Endothelial cell of hepatic sinusoid (primary cell): ENCODE results near the gene UCP2.
"Not testable (repeated sequence)": the region's sequence is repeated elsewhere in the genome, so short reads cannot be mapped to it uniquely, and the experiment has no call there.

Source experiments
- in situ Hi-C: cut with HindIII; loops from 2 replicates; pipeline ENCODE4 v1.10.0; 2017; ENCODE audit warnings: low sequenced_read_pairs

UCP2 gene

DNA sequence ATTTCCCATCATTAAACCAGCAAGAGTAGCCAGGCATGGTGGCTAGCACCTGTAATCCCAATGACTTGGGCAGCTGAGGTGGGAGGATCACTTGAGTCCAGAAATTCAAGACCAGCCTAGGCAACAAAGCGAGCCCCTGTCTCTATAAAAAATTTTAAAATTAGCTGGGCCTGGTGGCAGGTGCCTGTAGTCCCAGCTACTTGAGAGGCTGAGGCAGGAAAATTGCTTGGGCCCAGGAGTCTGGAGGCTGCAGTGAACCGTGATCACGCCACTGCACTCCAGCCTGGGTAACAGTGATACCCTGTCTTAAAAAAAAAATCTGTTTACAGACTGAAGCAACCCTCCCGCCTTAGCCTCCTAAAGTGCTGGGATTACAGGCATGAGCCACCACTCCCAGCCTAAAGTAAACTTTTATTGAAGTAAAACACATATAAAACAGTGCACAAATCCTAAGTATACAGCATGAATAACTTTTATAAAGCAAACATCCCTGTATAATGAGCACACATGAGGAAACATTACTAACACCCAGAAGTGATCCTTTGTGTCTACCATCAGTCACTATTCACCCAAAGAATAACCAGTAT, 13.6 kb upstream of the UCP2 start:
- in situ Hi-C loops, result no loop called here

DNA sequence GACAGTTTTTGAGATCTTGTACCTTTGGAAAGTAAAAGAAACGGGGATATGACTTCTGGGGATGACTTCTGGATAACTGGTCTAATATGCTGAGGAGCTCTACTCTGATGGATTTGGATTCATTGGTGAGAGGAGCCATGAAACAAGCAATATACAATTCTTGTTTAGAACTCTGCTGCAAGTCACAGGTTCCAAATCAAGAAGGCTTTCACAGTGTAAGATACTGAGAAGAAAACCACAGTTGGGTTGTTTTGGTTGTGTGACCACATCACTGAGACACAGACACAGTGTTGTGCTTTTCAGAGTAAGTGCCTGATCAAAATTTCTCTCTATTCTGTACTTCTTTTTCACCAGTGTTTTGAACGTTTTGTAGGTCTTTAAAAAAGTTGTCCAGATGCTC, 13.1 kb upstream of the UCP2 start:
- in situ Hi-C loops, result no loop called here

DNA sequence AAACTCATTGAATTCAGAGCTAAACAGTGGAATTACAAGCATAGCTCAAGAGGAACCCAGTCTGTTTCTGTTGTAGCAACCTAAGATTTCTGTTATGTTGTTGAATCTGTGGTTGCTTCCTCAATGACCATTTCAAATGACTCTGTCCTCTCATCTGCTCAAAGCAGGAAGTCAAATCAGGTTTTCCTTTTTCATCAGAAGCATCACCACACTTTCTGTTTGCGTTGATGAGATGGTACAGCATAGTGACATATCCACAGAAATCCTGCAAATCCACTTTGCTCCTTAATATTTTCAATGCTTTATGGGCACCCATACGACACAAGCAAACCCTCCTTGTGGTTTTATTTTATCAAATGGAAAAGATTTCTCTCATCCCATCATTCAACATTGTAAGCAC, 12.6 kb upstream of the UCP2 start:
- in situ Hi-C loops, result no loop called here

DNA sequence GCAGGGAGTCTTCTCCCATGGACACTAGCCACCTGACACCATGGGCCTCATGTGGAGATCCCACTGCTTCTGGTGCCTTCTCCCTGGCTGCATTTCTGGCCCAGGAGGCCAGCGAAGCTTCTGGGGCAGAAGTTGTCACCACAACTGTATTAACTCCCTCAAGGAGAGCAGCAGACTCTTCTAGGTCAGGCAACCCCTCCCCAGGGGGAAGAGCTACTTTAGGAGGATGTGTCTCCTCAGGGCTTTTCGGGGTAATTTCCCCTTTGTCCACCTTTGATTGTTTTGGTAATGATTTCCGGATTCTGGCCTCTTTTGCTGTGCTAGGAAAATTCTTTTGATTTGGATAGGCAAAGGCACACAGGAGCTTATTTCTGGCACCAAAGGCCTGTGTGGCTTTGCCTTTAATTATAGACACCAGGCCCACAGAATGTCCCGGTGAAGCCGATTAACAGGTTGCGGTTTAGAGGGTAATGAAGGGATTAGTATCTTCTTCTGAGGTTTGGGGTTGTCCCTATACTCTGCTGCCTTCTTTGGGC, 8.9 kb upstream of the UCP2 start:
- in situ Hi-C loops, result no loop called here

DNA sequence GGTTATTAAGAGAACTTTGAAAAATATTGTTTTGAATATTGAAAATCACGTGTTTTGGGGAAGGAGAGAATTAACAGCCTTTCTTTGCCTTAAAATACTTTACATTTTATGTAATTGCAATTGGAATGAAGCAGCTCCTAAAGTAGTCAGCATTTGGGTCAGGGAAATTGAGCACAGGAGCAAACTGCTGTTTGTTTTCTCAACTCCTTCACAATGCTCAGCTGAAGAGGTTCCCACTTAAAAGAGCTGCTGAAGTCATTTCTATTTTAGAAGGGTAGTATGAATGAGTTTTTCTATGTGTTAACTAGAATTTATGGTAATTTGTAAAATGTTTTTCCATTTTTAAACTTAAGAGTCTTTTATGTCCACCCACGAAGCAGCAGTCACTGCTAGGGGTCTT, 8.1 kb upstream of the UCP2 start:
- in situ Hi-C loops, result no loop called here

DNA sequence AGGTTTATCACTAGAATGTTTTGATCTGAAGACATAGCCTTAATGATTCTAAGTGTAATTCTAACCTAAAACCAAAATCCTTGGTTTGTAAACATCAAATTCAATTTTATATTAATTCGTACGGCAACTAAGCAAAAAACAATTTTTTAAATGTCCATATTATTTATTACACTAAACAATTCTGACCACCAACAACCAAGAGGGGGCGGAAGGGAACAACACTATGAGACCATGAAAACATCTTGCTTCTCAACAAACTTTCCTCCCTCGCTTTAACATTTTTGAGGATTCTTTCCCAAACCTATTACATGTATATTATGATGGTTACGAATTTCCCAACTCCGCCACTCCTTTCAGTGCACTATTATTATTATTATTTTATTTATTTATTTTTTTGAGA, 6.5 kb upstream of the UCP2 start:
- in situ Hi-C loops, result no loop called here

DNA sequence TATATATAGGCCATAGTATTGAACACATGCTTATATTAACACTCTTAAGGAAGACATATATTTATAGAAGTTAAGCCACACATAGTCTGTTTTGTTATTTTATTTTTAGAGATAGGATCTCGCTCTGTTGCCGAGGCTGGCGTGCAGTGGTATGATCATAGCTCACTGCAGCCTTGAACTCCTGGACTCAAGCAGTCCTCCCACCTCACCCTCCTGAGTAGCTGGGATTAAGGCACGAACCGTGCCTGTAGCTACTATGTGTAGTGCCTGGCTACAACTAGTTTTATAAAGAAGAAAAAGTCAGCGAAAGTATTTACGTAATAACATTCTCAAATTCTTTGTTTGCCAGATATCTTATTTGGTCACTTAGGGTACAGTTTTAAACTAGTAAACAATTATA, 5.6 kb upstream of the UCP2 start:
- in situ Hi-C loops, result no loop called here

DNA sequence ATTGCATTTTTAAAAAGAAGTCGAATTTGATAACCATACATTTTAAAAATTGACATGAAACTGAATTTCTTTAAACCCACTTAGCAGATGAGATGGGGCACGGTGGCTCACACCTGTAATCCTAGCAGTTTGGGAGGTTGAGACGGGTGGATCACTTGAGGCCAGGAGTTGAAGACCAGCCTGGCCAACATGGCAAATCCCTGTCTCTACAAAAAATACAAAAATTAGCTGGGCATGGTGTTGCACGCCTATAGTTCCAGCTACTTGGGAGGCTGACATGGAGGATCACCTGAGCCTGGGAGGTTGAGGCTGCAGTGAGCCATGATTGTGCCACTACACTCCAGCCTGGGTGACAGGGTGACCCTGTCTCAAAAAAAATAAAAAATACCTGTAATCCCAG, 3.0 kb upstream of the UCP2 start:
- in situ Hi-C loops, result not testable (repeated sequence)

DNA sequence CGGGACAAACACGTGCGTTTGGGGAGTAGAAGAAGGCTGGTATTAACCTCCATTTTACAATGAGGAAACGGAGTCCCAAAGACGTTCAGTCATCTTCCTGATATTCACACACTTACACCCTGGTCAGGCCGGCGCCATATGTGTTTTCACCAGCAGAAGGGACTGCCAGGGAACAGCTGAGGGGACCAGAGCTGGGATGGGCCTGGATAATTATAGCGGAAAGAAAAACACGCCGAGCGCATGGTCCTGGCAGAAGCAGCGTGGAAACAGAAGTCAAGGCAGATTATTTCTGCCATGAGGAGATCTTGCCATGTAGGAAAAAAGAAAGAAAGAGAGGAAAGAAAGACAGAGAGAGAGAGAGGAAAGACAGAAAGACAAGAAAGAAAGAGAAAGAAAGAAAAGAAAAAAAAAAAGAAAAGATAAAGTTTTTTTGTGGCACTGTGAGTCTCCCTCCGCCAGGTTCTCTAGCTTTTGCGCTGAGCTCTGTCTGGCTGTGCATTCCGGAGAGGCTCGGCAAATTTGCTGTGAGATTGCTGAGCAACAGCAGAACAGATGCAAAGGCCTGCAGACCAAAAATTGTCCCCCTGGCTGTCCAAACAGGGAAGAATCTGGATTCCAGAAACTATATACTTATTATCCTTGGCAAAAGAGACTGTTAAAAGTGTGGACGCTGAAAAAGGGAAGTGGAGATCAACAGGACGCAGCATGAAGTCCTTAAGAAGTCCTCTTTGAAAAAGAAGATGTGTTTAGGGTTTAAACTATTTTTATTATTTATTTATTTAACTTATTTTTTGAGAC, 1.3 kb upstream of the UCP2 start:
- in situ Hi-C loops, result no loop called here

DNA sequence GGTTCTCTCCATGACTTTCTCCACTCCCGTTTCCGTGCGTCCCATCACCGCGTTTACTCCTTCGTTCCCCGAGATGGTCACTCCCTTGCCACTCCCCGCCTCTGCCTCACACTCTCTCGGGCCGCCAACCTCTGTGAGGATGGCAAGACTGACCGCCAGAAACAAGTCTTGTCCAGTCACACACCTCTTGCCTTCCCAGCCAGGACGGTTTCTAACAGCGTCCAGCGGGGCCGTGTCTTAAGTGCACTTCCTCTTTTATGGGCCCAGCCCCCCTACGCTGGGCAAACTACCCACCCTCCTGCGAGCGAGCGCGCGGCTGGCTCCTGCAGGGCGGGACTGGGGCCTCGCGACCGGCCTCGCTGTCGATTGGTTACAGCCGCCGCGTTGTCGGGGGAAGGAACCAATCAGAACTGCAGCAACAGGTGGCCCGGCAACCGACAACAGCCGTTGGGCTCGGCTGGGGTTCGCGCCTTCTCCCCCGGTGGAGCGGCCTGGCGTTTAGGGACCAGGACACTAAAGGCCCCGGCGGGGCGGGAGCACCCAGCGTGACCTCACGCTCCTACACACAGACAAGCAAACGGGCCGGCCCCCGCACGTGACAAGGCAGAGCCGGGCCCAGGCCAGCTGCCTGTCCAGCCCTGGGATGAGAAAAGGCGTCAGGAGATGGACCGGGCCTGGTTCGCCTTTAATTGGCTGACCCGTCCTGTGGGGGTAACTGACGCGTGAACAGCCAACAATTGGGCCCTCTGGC, 522 bp upstream of the UCP2 start:
- in situ Hi-C loops, result no loop called here

DNA sequence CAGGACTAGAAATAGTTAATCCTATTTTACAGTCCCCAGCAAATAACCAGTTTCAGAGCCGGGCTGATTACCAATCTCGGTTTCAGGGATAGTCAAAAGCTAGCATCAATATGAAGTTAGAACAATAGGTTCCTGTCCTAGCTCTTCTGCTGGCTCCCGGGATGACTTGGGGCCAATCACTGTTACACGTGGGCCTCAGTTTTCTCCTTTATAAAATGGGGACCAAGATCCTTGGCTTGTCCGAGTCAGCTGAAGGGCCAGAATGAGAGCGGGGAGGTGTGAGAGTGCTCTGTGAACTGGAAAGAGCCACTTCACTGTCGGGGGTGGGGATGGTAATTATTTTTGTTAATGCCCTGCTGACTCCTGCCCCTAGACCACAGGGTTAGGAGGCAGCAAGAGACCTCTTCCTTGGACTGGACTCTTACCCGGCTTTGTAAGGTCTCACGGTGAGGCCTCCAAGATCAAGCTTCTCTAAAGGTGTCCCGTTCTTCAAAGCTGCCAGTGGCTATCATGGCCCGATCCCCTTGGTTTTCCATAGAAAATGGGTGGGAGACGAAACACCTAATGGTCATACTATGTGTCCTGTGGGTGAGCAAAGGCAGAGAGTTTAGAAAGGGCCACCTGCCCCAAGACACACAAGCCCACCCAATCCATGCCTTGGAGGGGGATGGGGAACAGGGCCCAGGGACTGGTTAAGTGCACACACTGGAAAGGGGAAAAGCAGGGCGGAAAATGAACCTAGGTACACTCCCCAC, 1.4 kb downstream of the UCP2 start:
- in situ Hi-C loops, result no loop called here

DNA sequence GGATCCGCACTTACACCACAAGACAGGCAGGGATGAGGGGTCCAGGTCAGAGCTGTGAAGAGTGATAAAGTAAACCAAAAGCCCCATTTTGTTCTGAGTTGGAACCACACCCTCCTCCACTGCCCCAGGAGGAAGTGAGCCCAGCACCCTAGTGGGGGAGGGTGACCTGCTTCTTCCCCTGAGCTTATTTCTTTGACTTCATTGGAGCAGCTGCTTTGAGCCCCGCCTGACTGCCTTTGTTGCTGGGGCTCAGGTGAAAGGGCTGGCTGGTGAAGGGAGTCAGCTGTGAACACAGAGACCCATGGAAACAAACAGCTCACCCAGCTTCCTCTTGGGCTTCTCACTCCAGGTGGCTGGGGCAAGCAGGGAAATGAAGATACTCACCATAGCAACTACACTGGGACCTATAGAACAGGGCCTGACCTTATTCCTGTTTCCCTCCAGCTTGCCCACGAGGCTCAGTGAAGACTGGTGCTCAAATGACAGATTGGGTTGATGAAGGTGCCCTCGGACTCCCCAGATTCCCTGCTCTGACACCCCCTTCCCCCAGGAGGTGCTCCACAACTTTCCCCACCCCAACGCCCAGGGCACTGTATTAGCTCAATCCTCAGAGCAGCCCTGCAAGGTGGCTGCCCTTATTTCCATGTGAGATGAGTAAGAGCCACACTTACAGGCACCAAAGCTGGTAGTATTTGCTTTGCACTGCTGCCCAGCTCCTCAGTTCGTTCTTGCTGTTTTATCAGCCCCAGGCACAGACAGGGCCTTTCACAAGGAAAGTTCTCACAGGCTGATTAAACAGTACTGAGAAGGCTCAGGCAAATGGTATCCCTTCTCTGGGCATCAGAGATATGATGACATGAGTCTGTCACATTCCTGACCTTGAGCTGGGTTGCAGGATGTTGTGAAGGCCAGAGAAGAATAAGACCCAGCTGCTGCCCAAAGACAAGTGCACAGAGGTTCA, 2.4 kb downstream of the UCP2 start:
- in situ Hi-C loops, result no loop called here

DNA sequence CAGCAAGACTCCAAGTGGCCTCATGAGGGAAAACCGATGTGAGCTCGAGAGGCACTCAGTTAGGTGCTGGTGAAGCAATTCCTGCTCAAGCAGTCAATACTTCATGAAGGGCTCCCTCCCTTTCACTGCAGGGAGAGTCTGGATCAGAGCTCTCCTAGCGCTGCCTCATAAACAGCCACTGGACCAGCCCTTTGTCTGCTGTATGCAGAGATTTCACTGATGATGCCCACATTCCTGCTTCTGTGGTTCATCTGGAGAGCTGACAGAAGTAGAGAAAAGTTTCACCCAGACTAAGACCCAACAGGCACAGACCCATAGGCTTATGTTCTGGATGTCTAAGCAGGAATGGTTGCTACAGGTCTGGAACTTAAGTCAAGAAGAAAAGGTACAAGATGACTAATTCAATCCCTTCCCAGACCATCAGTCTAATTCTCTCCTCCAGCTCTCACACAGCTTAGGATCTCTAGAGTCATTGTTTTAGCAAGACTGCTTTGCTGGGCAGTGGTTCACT, 4.0 kb downstream of the UCP2 start:
- in situ Hi-C loops, result no loop called here

DNA sequence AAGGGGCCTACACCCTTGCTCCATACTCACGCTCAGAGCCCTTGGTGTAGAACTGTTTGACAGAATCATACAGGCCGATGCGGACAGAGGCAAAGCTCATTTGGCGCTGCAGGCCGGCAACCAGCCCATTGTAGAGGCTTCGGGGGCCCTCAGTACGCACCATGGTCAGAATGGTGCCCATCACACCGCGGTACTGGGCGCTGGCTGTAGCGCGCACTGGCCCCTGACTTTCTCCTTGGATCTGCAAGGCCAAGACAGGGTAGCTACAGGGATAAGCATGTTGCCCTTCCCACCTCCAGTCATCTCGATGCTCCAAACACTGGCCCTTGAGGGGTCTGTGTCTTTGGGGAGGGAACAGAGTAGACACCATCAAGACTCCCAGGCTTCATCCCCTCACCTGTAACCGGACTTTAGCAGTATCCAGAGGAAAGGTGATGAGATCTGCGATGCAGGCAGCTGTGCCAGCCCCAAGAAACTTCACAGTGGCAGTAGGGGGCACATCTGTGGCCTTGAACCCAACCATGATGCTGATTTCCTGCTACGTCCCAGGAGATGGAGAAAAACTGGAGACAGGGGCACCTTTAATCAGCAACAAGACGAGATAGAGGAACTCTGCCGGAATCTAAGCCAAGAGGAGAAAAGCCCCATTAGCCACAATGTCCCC, 4.7 kb downstream of the UCP2 start:
- in situ Hi-C loops, result no loop called here

DNA sequence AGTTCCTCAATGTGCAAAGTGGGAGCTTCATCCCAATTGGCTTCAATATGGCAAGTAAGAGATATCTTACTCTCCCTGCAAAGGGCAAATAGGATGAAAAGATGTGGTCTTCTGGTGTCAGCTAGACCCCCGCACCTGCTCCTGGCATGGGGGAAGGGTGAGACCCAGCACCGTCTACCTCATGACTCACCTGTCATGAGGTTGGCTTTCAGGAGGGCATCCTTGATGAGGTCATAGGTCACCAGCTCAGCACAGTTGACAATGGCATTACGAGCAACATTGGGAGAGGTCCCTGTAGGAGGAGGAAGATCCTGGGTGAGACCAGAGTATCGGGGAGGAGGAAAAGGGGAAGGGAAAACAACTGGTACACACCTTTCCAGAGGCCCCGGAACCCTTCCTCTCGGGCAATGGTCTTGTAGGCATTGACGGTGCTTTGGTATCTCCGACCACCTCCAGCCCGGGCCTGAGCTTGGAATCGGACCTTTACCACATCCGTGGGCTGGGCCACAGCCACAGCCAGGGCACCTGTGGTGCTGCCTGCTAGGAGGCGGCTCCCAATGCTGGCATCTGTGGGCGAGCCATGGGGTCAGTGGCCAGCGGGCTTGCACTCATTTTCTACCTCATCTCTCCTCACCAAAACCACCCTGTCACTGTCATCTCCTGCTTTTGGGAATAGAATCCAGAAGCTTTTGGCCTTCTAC, 6.0 kb downstream of the UCP2 start:
- in situ Hi-C loops, result no loop called here

DNA sequence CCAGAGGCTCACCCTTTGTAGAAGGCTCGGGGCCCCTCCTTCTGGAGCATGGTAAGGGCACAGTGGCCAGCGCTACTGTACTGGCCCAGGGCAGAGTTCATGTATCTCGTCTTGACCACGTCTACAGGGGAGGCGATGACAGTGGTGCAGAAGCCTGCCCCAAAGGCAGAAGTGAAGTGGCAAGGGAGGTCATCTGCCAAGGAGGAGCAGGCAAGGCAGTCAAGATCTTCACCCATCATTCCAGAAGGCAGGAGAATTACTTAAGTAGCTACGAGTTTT, 7.2 kb downstream of the UCP2 start:
- in situ Hi-C loops, result no loop called here

DNA sequence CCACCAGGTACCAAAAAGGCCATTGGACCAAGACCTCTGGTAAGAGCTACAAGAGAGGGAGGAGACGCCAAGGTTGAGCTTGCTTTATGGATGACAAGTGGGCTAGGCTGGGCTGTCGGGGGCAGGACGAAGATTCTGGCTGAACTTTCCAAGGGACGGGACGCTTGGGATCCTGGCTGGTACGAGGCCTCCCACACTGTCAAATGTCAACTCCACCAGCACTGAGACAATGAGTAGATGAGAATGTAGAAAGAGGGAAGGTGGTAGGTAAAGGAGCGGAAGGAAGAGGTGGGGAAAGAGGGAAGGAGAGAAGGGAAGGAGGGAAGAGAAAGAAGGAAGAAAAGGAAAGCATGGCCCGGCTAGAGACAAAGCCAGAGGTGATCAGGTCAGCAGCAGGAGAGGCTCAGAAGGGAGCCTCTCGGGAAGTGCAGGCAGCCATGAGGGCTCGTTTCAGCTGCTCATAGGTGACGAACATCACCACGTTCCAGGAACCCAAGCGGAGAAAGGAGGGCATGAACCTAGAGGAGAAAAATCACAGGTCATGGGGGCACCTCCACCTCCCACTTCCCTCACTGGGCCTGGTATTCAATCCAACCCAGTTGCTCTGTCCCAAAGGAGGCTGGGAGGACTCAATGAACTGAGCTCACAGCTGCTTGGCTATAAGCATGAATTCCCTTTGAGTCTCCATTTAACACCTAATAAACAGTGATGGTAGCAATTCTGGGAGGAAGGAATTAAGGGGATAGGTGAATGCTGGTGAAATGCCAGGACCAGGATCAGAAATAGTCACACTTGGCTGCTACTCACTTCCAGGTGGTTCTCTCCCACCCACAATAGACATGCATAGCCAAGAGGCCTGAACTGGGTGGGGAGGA, 7.8 kb downstream of the UCP2 start:
- in situ Hi-C loops, result no loop called here
